MM.1S (cell line): ENCODE data around the gene SUCNR1.
"Not testable (repeated sequence)": the region's sequence is repeated elsewhere in the genome, so short reads cannot be mapped to it uniquely, and the experiment has no call there.

Source experiments
- CTCF ChIP-seq: fragments of 300-600 bp; sonication (generic); IDR thresholded peaks from 2 replicates; pipeline ENCODE4 v1.5.1; 2016; ENCODE audit warnings: antibody characterized with exemption, low read length, mixed read lengths
- EZH2 ChIP-seq: fragments of 300-600 bp; sonication (generic); optimal IDR thresholded peaks from 2 replicates; pipeline ENCODE3; 2017; ENCODE audit warnings: low read depth, mild to moderate bottlenecking, antibody characterized with exemption, low read length, mixed read lengths
- EZH2phosphoT487 ChIP-seq: fragments of 300-600 bp; sonication (generic); IDR thresholded peaks from 2 replicates; pipeline ENCODE4 v1.6.1; 2018; ENCODE audit warnings: antibody characterized with exemption, low read length

DNA sequence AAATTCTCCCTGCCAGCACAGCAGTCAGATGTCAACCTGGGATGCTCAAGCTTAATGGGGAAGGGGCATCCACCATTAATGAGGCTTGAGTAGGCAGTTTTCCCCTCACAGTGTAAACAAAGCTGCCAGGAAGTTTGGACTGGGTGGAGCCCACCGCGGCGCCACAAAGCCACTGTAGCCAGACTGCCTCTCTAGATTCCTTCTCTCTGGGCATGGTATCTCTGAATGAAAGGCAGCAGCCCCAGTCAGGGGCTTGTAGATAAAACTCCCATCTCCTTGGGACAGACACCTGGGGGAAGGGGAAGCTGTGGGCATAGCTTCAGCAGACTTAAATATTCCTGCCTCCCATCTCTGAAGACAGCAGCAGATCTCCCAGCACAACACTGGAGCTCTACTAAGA lies 12.0 kb downstream of the SUCNR1 start:
- TF ChIP-seq CTCF, EZH2phosphoT487, EZH2: not testable (repeated sequence)
